Vagina (tissue), 2 donors: Measurements from ENCODE around the gene ATXN1. TPM values are rescaled to one million over a fixed set of nuclear protein-coding genes. Genes with fewer than 3 reads are reported as not detected.

Source experiments
- DNase-seq, 2 donors: peaks; one replicate each; pipeline ENCODE4 v3.0.0-alpha.2; 2017; ENCODE audit errors: extremely low spot score in 2 of 2
- H3K27ac ChIP-seq: fragments of 200-600 bp; sonication (generic); one replicate; pipeline ENCODE4 v1.5.1; 2019
- H3K27me3 ChIP-seq: fragments of 200-600 bp; sonication (generic); one replicate; pipeline ENCODE4 v1.5.1; 2019
- H3K36me3 ChIP-seq, 2 donors: fragments of 200-600 bp; sonication (generic); one replicate each; pipeline ENCODE4 v1.5.1; 2017 to 2019
- H3K4me1 ChIP-seq: fragments of 200-600 bp; sonication (generic); one replicate; pipeline ENCODE4 v1.5.1; 2019
- H3K4me3 ChIP-seq, 2 donors: fragments of 200-600 bp; sonication (generic); 1 replicate in 1 of 2; 2 replicates in 1 of 2; pipeline ENCODE4 v1.5.1; 2016 to 2019
- H3K9me3 ChIP-seq: fragments of 200-600 bp; sonication (generic); one replicate; pipeline ENCODE4 v1.5.1; 2019
- CTCF ChIP-seq, 3 experiments: fragments of 450-650 bp in 2 of 3; fragments of 200-600 bp in 1 of 3; sonication (generic) in 1 of 3; IDR thresholded peaks; one replicate each; pipeline ENCODE4 v1.5.1; 2017 to 2019; ENCODE audit warnings: antibody characterized with exemption in 3 of 3, mild to moderate bottlenecking in 2 of 3, moderate library complexity in 2 of 3
- POLR2A ChIP-seq, 2 donors: fragments of 450-650 bp; IDR thresholded peaks; one replicate each; pipeline ENCODE4 v1.6.1; 2017; ENCODE audit warnings: antibody characterized with exemption in 2 of 2, mild to moderate bottlenecking in 2 of 2, moderate library complexity in 2 of 2
- POLR2AphosphoS5 ChIP-seq, 2 donors: sonication (generic); formaldehyde crosslinking; IDR thresholded peaks; one replicate each; pipeline ENCODE4 v1.9.0; 2017; ENCODE audit warnings: antibody characterized with exemption in 2 of 2, mild to moderate bottlenecking in 2 of 2, low read depth in 1 of 2; ENCODE audit not compliant: insufficient read depth in 1 of 2
- intact Hi-C: fragments of 100-400 bp; cut with DNase I; formaldehyde crosslinking; loops from one replicate; pipeline ENCODE4 v1.15.1; 2023
- total RNA-seq: library from RNA; depleted of rRNA; stranded (reverse); fragments of >200 nt; gene quantifications from one replicate; pipeline ENCODE4 v1.2.3, GENCODE V29; 2016

Gene ATXN1
- total RNA-seq, 1 donor from 2014 or later, result 43.2 TPM

GRCh38 chr6:16480763-16481560, 280.3 kb downstream of the ATXN1 start:
- Histone ChIP-seq H3K4me1 (peaks cover 22% of the 10 kb centered on the region), H3K27me3 (no peaks in the 10 kb centered on the region), H3K36me3 (peaks cover 0 to 15% of the 10 kb centered on the region in 2 donors), H3K27ac (no peak overlapping the region), H3K9me3 (no peaks in the 10 kb centered on the region), H3K4me3 (no peak overlapping the region)
- intact Hi-C loops, result no loop called here
- no peak for DNase-seq
- TF ChIP-seq CTCF (IDR thresholded peaks at IDR 0.05), result no peak
- no peak for TF ChIP-seq POLR2AphosphoS5 (IDR thresholded peaks at IDR 0.05; ENCODE audit: insufficient read depth in 1 of 2, low read depth in 1 of 2)
- TF ChIP-seq POLR2A (IDR thresholded peaks at IDR 0.05), result no peak

- no peaks in the 10 kb centered on the region for H3K9me3 ChIP-seq
- no peaks in the 10 kb centered on the region for H3K27me3 ChIP-seq
- no peak for DNase-seq
- H3K36me3 ChIP-seq, result no peaks in the 10 kb centered on the region
- intact Hi-C loops, result no loop called here
- no peak overlapping the region for H3K4me3 ChIP-seq
- TF ChIP-seq CTCF (IDR thresholded peaks at IDR 0.05), result no peak
- no peak for TF ChIP-seq POLR2A (IDR thresholded peaks at IDR 0.05)
- TF ChIP-seq POLR2AphosphoS5 (IDR thresholded peaks at IDR 0.05; ENCODE audit: insufficient read depth in 1 of 2, low read depth in 1 of 2), result no peak
- H3K4me1 ChIP-seq, result peaks cover 29% of the 10 kb centered on the region
- H3K27ac ChIP-seq, result no peak overlapping the region
Observed at GRCh38 chr6:16477367-16478149, 283.7 kb downstream of the ATXN1 start.

- Histone ChIP-seq H3K27me3 (no peaks in the 10 kb centered on the region), H3K36me3 (no peaks in the 10 kb centered on the region), H3K27ac (no peak overlapping the region), H3K4me1 (peaks cover 36% of the 10 kb centered on the region), H3K9me3 (no peaks in the 10 kb centered on the region), H3K4me3 (no peak overlapping the region)
- DNase-seq, result no peak
- TF ChIP-seq CTCF (IDR thresholded peaks at IDR 0.05) (no peak), POLR2AphosphoS5 (IDR thresholded peaks at IDR 0.05; ENCODE audit: insufficient read depth in 1 of 2, low read depth in 1 of 2) (no peak), POLR2A (IDR thresholded peaks at IDR 0.05) (no peak)
- intact Hi-C loops, result no loop called here
Observed at GRCh38 chr6:16476861-16477260, 284.4 kb downstream of the ATXN1 start.

GRCh38 chr6:16475494-16475781, 285.8 kb downstream of the ATXN1 start:
- Histone ChIP-seq H3K9me3 (no peaks in the 10 kb centered on the region), H3K4me1 (peaks cover 39% of the 10 kb centered on the region), H3K36me3 (no peaks in the 10 kb centered on the region), H3K4me3 (no peak overlapping the region), H3K27me3 (no peaks in the 10 kb centered on the region), H3K27ac (no peak overlapping the region)
- no peak for DNase-seq
- TF ChIP-seq POLR2A (IDR thresholded peaks at IDR 0.05) (no peak), POLR2AphosphoS5 (IDR thresholded peaks at IDR 0.05; ENCODE audit: insufficient read depth in 1 of 2, low read depth in 1 of 2) (no peak)
- intact Hi-C loops, result no loop called here

- intact Hi-C loops, result no loop called here
- Histone ChIP-seq H3K27ac (no peak overlapping the region), H3K4me3 (no peak overlapping the region), H3K27me3 (no peaks in the 10 kb centered on the region), H3K9me3 (no peaks in the 10 kb centered on the region), H3K4me1 (peaks cover 39% of the 10 kb centered on the region), H3K36me3 (no peaks in the 10 kb centered on the region)
- no peak for TF ChIP-seq CTCF (IDR thresholded peaks at IDR 0.05)
- no peak for TF ChIP-seq POLR2AphosphoS5 (IDR thresholded peaks at IDR 0.05; ENCODE audit: insufficient read depth in 1 of 2, low read depth in 1 of 2)
- no peak for TF ChIP-seq POLR2A (IDR thresholded peaks at IDR 0.05)
- DNase-seq, result no peak
Observed at GRCh38 chr6:16474772-16475493, 286.3 kb downstream of the ATXN1 start.
